ENCODE data around the gene POC1A. TPM values are rescaled to one million over a fixed set of nuclear protein-coding genes. Genes with fewer than 3 reads are reported as not detected.

The POC1A gene
- total RNA-seq, 2 experiments from 2014 or later = 0.22 to 0.39 TPM

DNA sequence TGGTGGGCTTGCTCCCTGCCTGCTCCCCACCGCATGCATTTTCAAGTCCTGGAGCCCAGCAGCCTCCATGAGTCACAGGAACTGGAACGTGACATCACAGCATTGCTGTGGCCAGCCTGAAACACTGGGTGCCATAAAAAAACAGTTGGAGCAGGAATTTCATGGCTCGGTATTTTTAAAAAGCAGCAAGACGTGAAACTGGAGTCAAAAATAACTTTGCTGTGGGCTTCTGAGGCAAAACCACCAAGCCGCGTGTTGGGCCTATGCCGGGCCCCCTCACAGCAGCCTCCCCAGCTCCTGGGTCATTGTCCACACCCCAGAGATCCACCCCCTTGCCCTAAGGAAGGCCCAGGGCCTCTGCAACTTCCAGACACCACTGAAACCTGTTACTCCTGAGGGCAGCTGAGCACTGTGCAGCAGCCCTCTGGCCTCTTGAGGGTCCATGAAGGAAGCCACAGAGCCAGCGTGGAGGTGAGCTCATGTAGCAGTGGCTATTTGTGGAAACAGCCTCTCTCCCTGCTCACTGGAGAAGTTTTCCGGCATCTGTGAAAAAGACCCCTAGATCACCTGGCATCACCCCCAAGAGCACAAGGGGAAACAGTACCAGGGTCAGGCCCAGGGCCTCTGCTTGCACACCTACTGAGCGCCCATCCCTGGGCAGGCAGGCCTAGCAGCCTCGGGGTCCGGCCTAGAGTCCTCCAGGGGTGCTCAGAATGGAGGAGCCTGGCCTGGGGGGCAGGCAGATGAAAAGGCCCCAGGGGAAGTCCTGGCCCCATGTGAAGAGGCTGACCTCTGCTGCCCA, 63.9 kb downstream of the POC1A start:
- Mint-ChIP-seq H3K4me1 (ENCODE audit: low read depth) (peaks cover 11% of the 10 kb centered on the region), H3K27ac (no peak overlapping the region), H3K36me3 (ENCODE audit: low read depth) (no peaks in the 10 kb centered on the region), H3K27me3 (no peaks in the 10 kb centered on the region), H3K9me3 (no peaks in the 10 kb centered on the region), H3K4me3 (no peak overlapping the region)
- intact Hi-C loops (cut with DNase I, micrococcal nuclease) = no loop called here
- Histone ChIP-seq H3K27me3 (ENCODE audit: control insufficient read depth in 1 of 2, insufficient read depth in 2 of 2, low read length in 2 of 2) (no peaks in the 10 kb centered on the region), H3K9me3 (ENCODE audit: control insufficient read depth in 1 of 2, insufficient read depth in 1 of 2, low read length in 2 of 2) (no peaks in the 10 kb centered on the region), H3K27ac (ENCODE audit: low read depth in 1 of 2, low read length in 2 of 2) (no peak overlapping the region), H3K36me3 (ENCODE audit: insufficient read depth, low read length) (no peaks in the 10 kb centered on the region), H3K4me3 (ENCODE audit: low read length) (no peak overlapping the region), H3K4me1 (ENCODE audit: insufficient read depth, low read length) (peaks cover 19% of the 10 kb centered on the region)
- ChIA-PET POLR2A (no interaction called here), CTCF (no interaction called here)
- DNase-seq (no peak), ATAC-seq (ENCODE audit: poor library complexity) (no peak)
- TF ChIP-seq, protein P1, sequence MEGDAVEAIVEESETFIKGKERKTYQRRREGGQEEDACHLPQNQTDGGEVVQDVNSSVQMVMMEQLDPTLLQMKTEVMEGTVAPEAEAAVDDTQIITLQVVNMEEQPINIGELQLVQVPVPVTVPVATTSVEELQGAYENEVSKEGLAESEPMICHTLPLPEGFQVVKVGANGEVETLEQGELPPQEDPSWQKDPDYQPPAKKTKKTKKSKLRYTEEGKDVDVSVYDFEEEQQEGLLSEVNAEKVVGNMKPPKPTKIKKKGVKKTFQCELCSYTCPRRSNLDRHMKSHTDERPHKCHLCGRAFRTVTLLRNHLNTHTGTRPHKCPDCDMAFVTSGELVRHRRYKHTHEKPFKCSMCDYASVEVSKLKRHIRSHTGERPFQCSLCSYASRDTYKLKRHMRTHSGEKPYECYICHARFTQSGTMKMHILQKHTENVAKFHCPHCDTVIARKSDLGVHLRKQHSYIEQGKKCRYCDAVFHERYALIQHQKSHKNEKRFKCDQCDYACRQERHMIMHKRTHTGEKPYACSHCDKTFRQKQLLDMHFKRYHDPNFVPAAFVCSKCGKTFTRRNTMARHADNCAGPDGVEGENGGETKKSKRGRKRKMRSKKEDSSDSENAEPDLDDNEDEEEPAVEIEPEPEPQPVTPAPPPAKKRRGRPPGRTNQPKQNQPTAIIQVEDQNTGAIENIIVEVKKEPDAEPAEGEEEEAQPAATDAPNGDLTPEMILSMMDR (IDR thresholded peaks at IDR 0.05) = no peak

DNA sequence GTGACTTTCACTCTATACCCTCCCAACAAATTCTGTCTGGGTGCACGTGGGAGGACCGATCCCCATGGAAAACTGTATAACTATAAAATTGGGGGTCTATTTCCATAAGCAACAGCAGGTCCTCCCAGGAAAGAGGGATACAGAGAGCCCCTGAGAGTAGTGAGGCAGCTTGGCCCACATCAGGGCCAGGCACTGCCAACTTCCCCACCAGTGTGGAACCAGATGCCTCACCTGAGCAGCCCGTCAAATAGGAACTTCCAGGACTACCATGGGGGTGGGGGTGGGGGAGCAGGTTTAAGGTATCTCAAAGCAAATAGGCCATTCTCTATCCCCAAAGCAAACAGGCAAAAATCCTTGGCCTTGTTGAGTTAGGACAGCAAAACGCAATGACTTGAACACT, 64.5 kb downstream of the POC1A start:
- Mint-ChIP-seq H3K9me3 (no peaks in the 10 kb centered on the region), H3K27ac (no peak overlapping the region), H3K4me1 (ENCODE audit: low read depth) (peaks cover 11% of the 10 kb centered on the region), H3K27me3 (no peaks in the 10 kb centered on the region), H3K4me3 (no peak overlapping the region), H3K36me3 (ENCODE audit: low read depth) (no peaks in the 10 kb centered on the region)
- CTCF ChIA-PET = no interaction called here
- intact Hi-C loops (cut with DNase I, micrococcal nuclease) = no loop called here
- POLR2A ChIA-PET = no interaction called here
- Histone ChIP-seq H3K36me3 (ENCODE audit: insufficient read depth, low read length) (no peaks in the 10 kb centered on the region), H3K27me3 (ENCODE audit: control insufficient read depth in 1 of 2, insufficient read depth in 2 of 2, low read length in 2 of 2) (no peaks in the 10 kb centered on the region), H3K4me1 (ENCODE audit: insufficient read depth, low read length) (peaks cover 19% of the 10 kb centered on the region), H3K9me3 (ENCODE audit: control insufficient read depth in 1 of 2, insufficient read depth in 1 of 2, low read length in 2 of 2) (no peaks in the 10 kb centered on the region), H3K27ac (ENCODE audit: low read depth in 1 of 2, low read length in 2 of 2) (no peak overlapping the region), H3K4me3 (ENCODE audit: low read length) (no peak overlapping the region)
- TF ChIP-seq, protein P1 (IDR thresholded peaks at IDR 0.05) = no peak
- DNase-seq = no peak
- ATAC-seq (ENCODE audit: poor library complexity) = no peak

DNA sequence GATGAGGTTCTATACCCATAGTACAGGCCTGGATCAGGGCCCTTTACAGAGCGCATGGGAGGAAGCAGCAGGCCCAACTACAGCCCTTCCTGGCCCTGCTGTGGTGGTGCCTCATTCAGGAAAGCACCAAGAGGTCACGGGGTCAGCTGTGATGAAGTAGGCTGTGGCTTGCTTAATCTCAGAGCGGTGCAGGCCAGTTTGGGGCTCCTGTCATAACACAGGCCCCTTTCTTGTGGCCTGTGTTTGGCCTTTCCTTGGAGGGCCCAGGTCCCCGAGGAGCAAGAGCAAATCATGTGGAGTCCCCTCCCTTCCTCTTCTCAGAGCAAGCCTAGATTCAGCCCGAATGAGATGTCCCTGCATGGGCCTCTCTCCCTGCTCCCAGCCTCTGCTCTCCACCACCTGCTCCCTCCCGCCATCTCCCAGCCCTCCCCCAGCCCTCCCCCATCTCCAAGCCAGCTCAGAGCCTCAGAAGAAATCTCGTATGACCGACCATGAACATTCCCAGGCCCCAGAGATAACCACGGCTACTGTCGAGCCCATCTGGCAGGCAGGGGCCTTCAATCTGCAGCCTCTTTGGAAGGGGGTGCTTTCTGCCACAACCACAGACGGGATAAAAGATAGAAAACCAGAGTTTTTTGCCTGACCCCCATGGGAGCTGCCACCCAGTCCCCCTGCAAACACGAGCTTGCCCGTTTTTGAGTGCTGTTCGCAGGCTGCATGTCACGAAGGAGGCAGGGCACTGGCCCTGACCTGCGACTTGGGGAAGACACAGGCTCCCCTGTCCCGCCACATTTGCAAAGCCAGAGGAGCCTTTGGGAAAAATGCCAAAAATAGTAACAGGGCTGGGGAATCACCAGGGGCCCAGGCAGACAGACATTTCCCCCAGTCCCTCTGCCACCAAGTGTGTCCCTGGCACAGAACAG, 65.5 kb downstream of the POC1A start:
- no peak overlapping the region for H3K27ac ChIP-seq (ENCODE audit: low read depth in 1 of 2, low read length in 2 of 2)
- Mint-ChIP-seq H3K27ac (no peak overlapping the region), H3K27me3 (no peaks in the 10 kb centered on the region), H3K4me3 (no peak overlapping the region), H3K36me3 (ENCODE audit: low read depth) (no peaks in the 10 kb centered on the region), H3K4me1 (ENCODE audit: low read depth) (peaks cover 11% of the 10 kb centered on the region), H3K9me3 (no peaks in the 10 kb centered on the region)
- TF ChIP-seq, protein P1 (IDR thresholded peaks at IDR 0.05) = no peak
- intact Hi-C loops (cut with DNase I, micrococcal nuclease) = no loop called here
- CTCF ChIA-PET = interaction anchor here (0.6 to 1.3 kb wide), 2 partner anchors 17 to 87 kb away, joined by 3 read pairs; no protein-coding TSS in a partner anchor
- POLR2A ChIA-PET = no interaction called here
- H3K9me3 ChIP-seq (ENCODE audit: control insufficient read depth in 1 of 2, insufficient read depth in 1 of 2, low read length in 2 of 2) = no peaks in the 10 kb centered on the region
- no peaks in the 10 kb centered on the region for H3K27me3 ChIP-seq (ENCODE audit: control insufficient read depth in 1 of 2, insufficient read depth in 2 of 2, low read length in 2 of 2)
- no peak for ATAC-seq (ENCODE audit: poor library complexity)
- peaks cover 19% of the 10 kb centered on the region for H3K4me1 ChIP-seq (ENCODE audit: insufficient read depth, low read length)
- no peaks in the 10 kb centered on the region for H3K36me3 ChIP-seq (ENCODE audit: insufficient read depth, low read length)
- H3K4me3 ChIP-seq (ENCODE audit: low read length) = no peak overlapping the region
- peak in 3 of 14 experiments; percentile 17 to 66 (median 59) for DNase-seq

All from CD4-positive, alpha-beta T cell (primary cell).